GM19455 (cell line): Measurements from ENCODE around the gene ARCN1.
"Not testable (repeated sequence)": the region's sequence is repeated elsewhere in the genome, so short reads cannot be mapped to it uniquely, and the experiment has no call there.

Source experiments
- ATAC-seq: cut with Tn5 transposase; IDR thresholded peaks from one replicate; pipeline ENCODE4 v1.9.1; 2021; ENCODE audit not compliant: unreplicated experiment

The ARCN1 gene

GRCh38 chr11:118544010-118544646, 28.1 kb upstream of the ARCN1 start:
- no peak for ATAC-seq

DNA sequence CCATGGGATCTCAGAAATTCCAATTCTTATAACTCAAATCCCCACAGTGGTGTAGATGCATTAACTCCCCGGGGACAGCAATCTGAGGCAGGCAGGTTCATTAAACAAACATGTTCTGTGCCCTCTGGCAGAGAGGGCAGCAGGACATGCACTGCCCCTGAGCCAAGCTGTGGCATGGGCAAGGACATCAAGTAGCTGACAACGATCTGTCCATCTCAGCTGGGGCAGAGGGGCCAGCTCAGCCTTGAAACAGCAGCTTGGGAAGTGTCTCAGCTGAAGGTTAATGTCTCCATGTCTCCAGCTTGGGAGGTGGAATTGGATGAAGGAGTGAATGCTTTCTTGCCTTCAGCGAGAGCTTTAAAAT, 27.6 kb upstream of the ARCN1 start:
- no peak for ATAC-seq

DNA sequence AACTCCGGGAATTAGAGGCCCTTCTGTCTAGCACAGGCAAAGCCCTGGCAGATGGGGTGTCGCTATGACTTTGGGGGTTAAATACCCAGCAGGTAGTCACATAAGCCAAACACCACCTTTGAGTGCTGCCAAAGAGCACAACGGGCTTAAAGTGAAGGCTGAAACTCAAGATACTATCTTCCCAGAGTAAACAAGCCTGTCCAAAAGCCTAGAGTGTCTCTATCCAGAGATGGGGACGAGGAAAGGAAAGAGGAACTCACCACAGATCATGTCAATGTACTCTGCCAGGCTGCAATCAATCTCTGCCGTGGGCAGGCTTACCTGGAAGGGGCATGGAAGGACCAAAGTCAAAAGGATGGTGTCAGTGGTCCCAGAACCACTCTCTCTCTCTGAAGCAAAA, 26.7 kb upstream of the ARCN1 start:
- no peak for ATAC-seq

DNA sequence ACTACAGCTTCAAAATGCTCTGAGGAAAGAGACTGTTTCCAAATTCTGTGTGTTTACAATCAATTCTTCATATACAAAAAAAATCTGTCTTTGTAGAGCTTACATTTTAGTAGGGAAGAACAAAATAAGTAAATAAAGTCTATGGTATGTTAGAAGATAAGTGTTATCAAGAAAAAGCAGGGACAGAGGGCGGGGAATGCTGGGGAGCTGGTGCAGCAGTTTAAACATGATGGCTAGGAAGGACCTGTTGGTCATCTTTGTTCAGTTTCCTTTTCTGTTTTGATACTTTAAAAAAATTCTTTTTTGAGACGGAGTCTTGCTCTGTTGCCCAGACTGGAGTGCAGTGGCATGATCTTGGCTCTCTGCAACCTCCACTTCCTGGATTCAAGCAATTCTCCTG, 25.1 kb upstream of the ARCN1 start:
- ATAC-seq: no peak

DNA sequence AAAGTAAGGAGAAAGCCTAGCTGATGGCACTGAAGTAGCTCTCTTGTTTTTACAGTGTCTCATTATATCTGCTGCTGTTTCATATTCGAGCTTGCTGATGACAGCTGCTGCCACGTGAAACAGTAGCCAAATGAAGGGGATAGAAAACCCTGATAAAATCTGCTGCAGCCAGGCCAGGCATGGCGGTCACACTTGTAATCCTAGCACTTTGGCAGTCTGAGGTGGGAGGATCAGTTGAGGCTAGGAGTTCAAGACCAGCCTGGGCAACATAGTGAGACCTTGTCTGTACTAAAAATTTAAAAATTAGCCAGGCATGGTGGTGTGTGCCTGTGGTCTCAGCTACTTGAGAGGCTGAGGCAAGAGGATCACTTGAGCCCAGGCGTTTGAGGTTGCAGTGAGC, 19.9 kb upstream of the ARCN1 start:
- no peak for ATAC-seq

GRCh38 chr11:118560806-118561205, 11.4 kb upstream of the ARCN1 start:
- no peak for ATAC-seq

DNA sequence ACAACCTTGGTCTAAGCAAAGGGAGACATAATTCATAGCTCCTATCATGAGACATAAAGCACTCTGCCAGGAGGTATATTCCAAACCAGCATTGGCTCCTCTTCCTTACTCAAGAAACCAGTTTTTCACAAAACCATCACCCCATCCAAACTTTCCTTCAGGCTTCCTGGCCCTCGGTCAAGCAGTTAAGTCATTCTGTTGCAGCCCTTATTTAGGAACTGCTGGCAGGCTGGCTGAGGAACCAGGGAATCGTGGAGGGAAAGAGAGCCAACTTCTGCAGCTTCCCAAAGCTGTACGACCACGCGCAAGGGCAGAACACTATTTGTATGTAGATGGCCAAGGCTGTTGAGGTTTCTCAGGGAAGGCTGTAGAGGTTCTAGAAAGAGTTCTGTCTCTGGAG, 7.2 kb upstream of the ARCN1 start:
- ATAC-seq: no peak

- no peak for ATAC-seq
Observed at GRCh38 chr11:118569670-118570069, 2.5 kb upstream of the ARCN1 start.

DNA sequence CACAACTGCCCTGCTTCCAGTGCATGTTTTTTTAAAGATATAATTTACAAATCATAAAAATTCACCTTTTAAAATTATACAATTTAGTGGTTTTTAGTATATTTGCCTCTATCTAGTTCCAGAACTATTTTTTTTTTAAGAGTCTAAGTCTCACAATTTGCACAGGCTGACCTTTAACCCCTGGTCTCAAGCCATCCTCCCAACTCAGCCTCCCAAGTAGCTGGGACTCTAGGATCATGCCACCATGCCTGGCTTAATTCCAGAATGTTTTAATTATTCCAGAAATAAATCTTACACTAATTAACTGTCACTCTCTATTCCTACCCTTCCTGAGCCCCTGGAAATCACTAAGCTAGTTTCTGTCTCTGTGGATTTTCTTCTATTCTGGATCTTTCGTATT, 1.4 kb upstream of the ARCN1 start:
- ATAC-seq: no peak

- ATAC-seq: not testable (repeated sequence)
Observed at GRCh38 chr11:118571701-118572060, 528 bp upstream of the ARCN1 start.

GRCh38 chr11:118572981-118573550, 857 bp downstream of the ARCN1 start:
- peak; percentile 25 for ATAC-seq

DNA sequence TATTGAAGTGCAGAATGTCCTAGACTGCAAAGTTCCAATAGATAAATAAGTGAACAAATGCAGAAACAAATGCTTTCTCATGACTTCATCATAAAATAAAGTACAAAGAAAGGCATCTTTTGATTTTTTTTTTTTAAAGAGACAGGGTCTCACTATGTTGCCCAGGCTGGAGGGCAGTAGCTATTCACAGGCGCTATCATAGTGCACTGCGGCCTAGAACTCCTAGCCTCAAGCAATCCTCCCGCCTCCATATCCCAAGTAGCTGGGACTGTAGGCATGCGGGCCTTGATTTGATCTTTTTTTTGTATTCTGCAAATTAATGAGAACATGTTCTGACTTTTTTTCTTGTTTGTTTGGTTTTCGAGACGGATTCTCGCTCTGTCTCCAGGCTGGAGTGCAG, 2.4 kb downstream of the ARCN1 start:
- no peak for ATAC-seq

GRCh38 chr11:118577995-118578394, 5.8 kb downstream of the ARCN1 start:
- not testable (repeated sequence) for ATAC-seq

- no peak for ATAC-seq
Observed at GRCh38 chr11:118581057-118581456, 8.8 kb downstream of the ARCN1 start.

GRCh38 chr11:118587952-118588351, 15.7 kb downstream of the ARCN1 start:
- no peak for ATAC-seq

DNA sequence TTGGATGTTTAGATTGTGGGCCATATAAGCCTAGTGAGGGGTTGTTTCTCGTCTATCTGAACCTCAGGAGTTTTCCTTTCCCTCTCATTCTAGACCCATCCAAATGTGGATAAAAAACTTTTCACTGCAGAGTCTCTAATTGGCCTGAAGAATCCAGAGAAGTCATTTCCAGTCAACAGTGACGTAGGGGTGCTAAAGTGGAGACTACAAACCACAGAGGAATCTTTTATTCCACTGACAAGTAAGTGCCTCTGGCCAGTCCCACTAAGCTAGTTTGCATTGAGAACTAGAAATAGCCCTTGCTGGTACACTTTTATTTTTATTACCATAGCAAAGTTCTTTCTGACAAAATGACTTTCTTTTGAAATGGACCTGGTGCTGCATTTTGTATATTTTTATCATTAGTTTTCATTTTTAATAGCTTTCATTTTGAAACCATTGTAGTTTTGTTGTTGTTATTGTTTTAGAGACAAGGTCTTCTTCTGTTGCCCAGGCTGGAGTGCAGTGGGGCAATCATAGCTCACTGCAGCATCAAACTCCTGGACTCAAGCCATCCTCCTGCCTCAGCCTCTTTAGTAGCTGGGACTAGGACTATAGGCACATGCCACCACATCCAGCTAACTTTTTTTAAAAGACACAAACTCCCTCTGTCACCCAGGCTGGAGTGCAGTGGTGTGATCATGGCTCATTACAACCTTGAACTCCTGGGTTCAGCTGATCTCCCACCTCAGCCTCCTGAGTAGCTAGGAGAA, 20.6 kb downstream of the ARCN1 start:
- no peak for ATAC-seq

GRCh38 chr11:118594984-118595383, 22.8 kb downstream of the ARCN1 start:
- not testable (repeated sequence) for ATAC-seq

- ATAC-seq: no peak
Observed at GRCh38 chr11:118596224-118597146, 24.3 kb downstream of the ARCN1 start.

- ATAC-seq: no peak
Observed at GRCh38 chr11:118597556-118597955, 25.3 kb downstream of the ARCN1 start.

- ATAC-seq: no peak
Observed at GRCh38 chr11:118602331-118602730, 30.1 kb downstream of the ARCN1 start.

GRCh38 chr11:118603709-118604108, 31.5 kb downstream of the ARCN1 start:
- not testable (repeated sequence) for ATAC-seq
